SIG-M5 (cell line): ENCODE results near the gene ZFAND4.
"Not testable (repeated sequence)": the region's sequence is repeated elsewhere in the genome, so short reads cannot be mapped to it uniquely, and the experiment has no call there.

Source experiments
- DNase-seq: peaks from one replicate; lab custom pipeline; 2025; lab: John Stamatoyannopoulos, UW

Gene ZFAND4

DNA sequence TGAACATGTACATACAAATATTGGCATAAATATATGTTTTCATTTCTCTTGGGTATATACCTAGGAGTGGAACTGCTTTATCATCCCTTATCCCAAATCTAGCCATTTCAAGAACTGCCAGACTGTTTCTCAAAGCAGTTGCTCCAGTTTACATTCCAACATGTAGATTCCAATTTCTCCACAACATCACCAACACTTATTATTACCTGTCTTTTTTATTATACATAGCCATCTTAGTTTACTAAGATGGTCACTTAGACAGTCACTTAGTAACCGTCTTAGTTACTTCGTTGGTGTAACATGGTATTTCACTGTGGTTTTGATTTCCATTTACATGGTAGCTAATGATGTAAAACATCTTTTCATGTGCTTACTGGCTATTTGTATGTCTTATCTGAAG, 82.7 kb downstream of the ZFAND4 start:
- DNase-seq = no peak

DNA sequence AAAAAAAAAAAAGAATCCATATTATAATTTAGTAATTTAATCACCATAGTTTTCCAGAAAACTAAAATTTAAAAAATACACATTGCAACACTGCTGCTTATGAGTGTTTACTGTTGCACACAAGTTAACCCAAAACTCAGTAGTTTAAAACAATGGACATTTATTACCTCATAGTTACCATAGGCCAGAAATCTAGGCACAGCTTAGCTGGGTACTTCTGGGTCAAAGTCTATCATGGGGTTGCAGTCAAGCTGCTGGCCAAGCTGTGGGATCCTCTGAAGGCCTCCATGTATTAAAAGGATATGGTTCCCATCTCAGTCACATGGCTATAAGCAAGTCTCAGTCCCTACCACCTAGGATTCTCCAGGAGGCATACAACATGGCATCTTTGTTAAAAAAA, 83.6 kb downstream of the ZFAND4 start:
- no peak for DNase-seq

DNA sequence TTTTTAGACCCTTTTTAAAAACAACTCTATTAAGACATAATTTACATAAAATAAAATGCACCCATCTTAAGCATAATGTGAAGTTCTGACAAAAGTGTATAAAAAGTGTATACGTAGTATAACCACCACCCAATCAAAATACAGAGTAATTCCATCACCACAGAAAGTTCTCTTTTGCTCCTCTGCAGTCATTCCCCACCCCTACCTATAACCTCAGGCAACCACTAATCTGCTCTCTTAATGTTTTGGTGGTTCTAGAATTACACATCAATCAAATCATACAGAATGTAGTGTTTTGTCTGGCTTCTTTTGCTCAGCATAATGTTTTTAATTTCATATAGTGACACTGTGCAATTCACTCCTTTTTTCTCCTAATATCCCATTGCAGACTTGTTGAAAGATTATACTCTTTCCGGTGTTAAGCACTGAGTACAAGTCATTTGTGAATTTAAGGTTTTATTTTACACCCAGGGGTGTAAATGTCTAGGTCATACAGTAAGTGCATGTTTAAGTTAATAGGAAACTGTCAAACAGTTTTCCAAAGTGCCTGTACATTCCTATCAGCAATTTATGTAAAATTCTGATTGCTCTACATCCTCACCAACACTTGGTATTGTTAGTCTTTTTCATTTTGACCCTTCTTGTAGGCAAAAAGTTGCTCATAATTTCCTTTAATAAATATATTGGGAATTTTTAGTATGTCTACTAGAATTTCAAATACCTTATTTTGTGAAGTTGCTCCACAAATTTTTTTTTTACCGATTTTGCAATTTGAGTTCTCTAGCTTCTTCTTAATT, 86.3 kb downstream of the ZFAND4 start:
- DNase-seq = no peak

DNA sequence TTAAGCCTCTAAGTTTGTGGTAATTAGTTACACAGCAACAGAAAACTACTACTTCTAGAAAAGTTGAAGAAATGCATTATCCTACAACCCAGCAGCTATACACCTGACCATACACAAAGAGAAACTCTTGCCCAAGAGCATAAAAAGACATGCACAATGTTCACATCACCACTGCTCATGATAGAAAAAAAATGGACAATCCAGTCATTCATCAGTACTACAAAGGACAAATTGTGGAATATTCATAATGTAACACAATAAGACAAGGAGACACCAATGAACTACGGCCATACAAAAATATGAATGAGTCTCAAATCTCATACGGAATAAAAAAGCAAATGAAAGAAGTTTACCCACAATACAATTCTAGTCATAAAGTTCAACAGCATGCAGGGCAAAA, 87.4 kb downstream of the ZFAND4 start:
- DNase-seq = no peak

DNA sequence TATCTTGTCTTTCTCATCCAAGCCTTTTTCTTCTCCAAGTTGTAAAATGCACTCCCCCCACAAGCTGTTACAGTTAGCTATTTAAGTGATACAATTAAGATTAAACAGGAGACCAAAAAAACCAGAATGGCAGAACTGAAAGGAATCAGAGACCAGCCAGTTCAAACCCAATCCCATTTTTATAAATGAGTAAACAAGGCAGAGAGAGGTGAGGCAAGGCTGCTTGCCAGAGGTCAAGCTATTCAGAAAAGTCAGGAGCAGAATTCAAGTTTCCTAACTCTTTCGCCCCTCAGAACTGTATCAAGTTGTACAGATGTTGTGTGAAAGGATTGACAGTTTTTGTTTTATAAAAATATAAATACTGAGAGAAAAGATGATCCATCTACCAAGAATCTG, 90.2 kb downstream of the ZFAND4 start:
- no peak for DNase-seq

DNA sequence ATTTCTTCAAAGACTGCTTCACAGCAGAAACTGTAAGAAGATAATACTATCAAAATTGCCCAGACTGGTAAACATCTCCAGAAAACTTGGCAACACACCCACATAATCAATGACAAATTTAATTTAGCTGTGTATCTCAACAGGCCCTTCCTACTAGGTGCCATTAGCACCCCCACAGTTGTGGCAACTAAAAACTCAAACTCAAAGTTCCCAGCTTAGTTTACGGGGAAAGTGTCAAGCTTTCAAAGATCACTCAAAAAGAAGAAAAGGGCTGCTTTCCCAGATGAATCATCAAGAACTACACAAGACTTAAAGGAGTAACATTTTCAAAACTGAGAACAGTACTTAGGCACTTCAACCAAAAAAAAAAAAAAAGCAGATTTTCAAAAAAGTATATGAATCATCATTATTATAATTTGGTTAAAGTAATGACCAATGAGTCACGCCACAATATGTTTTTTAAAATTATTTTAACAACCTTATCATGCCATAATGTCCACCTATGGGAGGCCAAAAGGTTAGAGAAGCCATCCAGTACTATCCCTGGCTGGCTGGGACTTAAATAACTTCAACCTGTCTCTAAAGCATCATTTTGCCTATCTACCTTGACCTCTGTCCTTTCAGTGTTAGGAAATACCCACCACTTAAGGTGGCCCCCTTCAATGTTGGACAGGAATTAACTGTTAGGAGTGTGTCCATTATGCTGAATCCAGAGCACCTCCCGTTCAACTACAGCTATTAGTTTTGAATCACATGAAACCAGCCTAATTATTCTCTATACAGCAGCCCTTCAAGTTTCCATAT, 90.8 kb downstream of the ZFAND4 start:
- DNase-seq = no peak

DNA sequence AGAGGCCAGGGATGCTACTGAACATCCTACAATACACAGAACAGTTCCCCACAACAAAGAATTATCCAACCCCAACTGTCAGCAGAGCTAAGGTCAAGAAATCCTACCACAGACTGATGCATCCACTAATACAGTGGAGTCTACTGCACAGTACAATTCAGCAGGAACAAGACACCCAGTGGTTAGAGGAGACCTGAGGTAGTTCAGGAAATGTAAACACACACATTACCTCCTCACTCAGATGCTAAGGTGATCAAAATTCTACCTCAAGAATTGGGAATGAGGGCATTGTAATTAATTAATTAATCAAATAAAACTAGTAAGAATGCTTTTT, 91.4 kb downstream of the ZFAND4 start:
- DNase-seq = no peak

DNA sequence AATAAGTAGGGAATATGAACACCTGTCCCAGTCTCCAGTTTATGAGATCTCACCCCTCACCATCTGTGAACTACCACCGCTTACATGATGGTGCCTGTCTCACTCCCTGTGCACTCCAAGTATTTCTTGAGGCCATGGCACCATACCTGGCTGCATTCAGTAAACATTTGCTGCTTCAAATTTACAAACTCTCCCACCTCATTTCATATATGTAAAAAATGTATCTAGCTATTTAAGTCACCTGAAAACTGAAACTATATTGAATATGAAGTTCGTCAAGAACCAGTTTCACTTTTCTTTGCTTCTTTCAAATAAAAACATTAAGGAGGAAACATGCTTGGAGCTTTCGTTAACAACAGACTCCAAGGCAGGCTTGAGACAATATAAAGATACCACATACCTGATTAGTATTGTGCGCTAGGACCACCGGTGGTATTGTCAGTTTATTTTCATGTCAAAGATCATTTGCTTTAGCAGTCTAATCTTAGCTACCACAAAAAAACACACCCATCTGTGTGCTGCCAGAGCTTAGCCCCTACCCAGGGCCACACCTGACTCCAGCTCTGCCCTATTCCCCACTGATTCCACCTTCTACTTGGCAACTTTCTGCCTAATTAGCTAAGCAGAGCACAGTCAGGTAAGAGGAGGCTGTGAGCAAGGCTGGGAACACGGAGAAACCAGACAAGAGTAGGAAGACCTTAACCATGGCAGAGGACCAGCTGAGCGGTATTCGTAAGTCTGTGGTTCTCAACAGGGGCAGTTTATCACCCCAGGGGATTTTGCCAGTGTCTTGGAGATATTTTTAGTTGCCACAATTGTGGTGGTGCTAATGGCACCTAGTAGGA, 92.0 kb downstream of the ZFAND4 start:
- no peak for DNase-seq

DNA sequence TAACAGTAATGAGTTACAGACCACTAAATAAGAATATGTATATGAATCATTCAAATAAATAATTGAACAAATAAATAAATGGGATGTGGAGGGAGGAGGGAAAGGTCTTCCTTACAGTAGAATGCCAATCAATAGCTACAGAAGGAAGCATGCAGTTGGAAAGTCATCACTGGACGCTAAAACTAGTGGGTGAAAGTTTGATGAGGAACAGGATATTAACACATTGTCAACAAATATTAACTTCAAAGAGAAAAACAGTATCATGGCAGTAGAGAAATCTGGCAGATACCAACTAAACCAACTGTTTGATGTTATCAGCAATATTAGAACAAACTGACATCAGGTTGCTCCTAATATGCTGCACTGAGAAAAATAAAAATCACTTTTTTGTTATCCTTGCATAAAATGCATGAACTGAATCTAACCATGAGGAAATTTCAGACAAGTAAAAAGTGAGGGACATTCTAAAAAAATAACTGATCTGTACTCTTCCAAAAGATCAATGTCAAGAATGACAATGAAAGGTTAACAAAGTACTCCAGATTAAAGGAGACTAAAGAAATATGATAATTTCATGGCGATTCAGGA, 94.1 kb downstream of the ZFAND4 start:
- no peak for DNase-seq

DNA sequence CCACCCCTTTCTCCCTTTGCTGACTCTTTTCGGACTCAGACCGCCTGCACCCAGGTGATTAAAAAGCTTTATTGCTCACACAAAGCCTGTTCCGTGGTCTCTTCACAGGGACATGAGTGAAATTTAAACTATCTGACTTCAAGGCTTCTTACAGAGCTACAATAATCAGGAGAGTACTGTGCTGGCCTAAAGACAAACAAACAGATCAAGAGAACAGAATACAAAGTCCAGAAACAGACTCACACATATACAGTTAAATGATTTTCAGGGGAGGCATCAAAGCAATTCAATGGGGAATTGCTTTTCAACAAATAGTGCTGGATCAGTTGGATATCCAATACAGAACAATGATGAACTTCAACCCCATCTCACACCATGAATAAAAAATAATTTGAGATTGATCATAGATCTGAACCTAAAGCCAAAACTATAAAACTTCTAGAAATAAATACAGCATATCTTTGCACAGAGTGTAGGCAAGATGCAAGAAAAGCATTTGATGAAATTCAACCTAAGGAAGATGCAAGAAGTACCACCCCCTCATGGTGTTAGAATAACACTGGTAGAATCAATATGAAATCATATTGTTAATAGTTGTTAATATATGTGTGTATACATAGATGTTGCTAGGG, 96.5 kb downstream of the ZFAND4 start:
- no peak for DNase-seq

DNA sequence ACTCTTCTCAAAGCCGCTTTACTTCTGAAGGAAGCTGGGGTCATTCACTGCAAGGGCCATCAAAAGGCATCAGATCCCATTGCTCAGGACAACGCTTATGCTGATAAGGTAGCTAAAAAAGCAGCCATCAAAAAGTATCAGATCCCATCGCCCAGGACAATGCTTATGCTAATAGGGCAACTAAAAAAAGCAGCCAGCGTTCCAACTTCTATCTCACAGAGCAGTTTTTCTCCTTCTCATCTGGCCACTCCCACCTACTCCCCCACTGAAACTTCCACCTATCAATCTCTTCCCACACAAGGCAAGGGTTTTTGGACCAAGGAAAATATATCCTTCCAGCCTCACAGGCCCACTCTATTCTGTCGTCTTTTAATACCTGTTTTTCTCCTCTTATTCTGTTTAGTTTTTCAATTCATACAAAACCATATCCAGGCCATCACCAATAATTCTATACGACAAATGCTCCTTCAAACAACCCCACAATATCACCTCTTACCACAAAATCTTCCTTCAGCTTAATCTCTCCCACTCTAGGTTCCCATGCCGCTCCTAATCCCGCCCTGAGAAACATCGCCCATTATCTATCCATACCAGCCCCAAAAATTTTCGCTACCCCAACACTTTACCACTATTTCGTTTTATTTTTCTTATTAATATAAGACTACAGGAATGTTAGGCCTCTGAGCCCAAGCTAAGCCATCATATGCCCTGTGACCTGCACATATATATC, 97.4 kb downstream of the ZFAND4 start:
- not testable (repeated sequence) for DNase-seq

DNA sequence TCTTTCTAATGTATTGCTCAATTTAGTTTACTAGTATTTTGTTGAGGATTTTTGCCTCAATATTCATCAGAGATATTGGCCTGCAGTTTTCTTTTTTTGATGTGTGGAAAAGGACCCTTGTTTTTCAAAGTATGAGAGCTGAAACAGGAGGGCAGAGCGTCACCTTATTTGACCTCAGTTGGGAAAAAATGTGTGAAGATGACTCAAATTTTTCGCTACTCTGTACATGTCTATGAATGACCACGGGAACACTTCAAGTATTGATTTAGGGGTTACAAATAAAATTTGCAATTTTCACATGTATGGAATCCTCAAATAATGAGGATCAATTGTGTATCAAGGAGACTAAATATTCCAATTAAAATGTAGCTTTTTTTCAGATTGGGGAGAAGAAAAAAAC, 103.1 kb downstream of the ZFAND4 start:
- no peak for DNase-seq

DNA sequence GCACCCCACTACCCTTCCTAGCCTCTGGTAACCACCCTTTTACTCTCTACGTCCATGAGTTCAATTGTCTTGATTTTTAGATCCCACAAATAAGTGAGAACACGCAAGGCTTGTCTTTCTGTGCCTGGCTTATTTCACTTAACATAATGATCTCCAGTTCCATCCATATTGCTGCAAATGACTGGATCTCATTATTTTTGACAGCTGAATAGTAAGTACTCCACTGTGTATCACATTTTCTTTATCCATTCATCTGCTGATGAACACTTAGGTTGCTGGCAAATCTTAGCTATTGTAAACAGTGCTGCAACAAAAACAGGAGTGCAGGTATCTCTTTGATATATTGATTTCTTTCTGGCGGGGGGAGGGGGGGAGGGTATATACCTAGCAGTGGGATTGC, 106.2 kb downstream of the ZFAND4 start:
- DNase-seq = no peak
